GM12878 (cell line): ENCODE results near the gene LRRC59. TPM values are rescaled to one million over a fixed set of nuclear protein-coding genes. Genes with fewer than 3 reads are reported as not detected.

ENCODE experiments used
- ATAC-seq: fragments of 200-7000 bp; cut with Tn5 transposase; 3 replicates; pipeline ENCODE4 v1.9.1; 2020; ENCODE audit warnings: mild to moderate bottlenecking, moderate library complexity
- BruUV-seq: library from RNA; stranded (reverse); fragments of 400-500 nt; replicated peaks from 2 replicates; lab custom pipeline; 2021; lab: Mats Ljungman, UMichigan
- CTCF ChIA-PET: fragments of 300-600 bp; sonication (Branson Sonifier 250); formaldehyde crosslinking; extraction: SDS; loops from one replicate; lab custom pipeline; 2021; ENCODE audit warnings: inconsistent platforms; lab: Yijun Ruan, JAX
- POLR2A ChIA-PET: fragments of 350-600 bp; formaldehyde crosslinking; extraction: SDS; loops from one replicate; lab custom pipeline; 2021; ENCODE audit warnings: inconsistent platforms; lab: Charles Lee
- RAD21 ChIA-PET: fragments of 300-600 bp; sonication (Branson Sonifier 250); formaldehyde crosslinking; loops from one replicate; lab custom pipeline; 2023; ENCODE audit warnings: antibody characterized with exemption; ENCODE audit not compliant: unreplicated experiment; lab: Charles Lee
- SMC1A ChIA-PET: fragments of 300-600 bp; sonication (Branson Sonifier 250); formaldehyde crosslinking; loops from one replicate; lab custom pipeline; 2023; ENCODE audit not compliant: unreplicated experiment, uncharacterized antibody; lab: Charles Lee
- DNase-seq: peaks from one replicate; pipeline ENCODE4 v3.0.0-alpha.2; 2011; ENCODE audit warnings: low read depth, low spot score
- FAIRE-seq: peaks from 3 replicates; lab custom pipeline; 2011; peaks lifted over from hg19 to GRCh38; lab: Jason Lieb, UNC
- H2AFZ ChIP-seq: 2 replicates; pipeline ENCODE4 v1.6.0; 2011; ENCODE audit warnings: low read depth, low read length, control low read depth; ENCODE audit not compliant: control insufficient read depth
- H3K27ac ChIP-seq: 2 replicates; pipeline ENCODE4 v1.5.1; 2011; ENCODE audit warnings: control low read depth; ENCODE audit not compliant: control insufficient read depth, insufficient read depth
- H3K27me3 ChIP-seq, 2 experiments: replicated peaks in 1 of 2; 2 replicates each; pipeline versions ENCODE4 v1.6.0 to v1.6.1; 2011; ENCODE audit warnings: low read length in 1 of 2; ENCODE audit not compliant: control insufficient read depth in 2 of 2, insufficient read depth in 2 of 2
- H3K36me3 ChIP-seq, 2 experiments: 2 replicates each; pipeline ENCODE4 v1.5.1; 2011; ENCODE audit warnings: low read length in 1 of 2; ENCODE audit not compliant: control insufficient read depth in 2 of 2, insufficient read depth in 2 of 2
- H3K4me1 ChIP-seq: 2 replicates; pipeline ENCODE4 v1.6.1; 2011; ENCODE audit warnings: mild to moderate bottlenecking, low read length, moderate library complexity, mixed read lengths; ENCODE audit not compliant: control insufficient read depth, insufficient read depth
- H3K4me2 ChIP-seq: 2 replicates; pipeline ENCODE4 v1.6.0; 2011; ENCODE audit warnings: control low read depth; ENCODE audit not compliant: control insufficient read depth, insufficient read depth
- H3K4me3 ChIP-seq: fragments of 200-600 bp; sonication (generic); 2 replicates; pipeline ENCODE4 v1.5.1; 2016
- H3K79me2 ChIP-seq: 2 replicates; pipeline ENCODE4 v1.6.0; 2011; ENCODE audit warnings: low read length; ENCODE audit not compliant: control insufficient read depth, insufficient read depth
- H3K9ac ChIP-seq: 2 replicates; pipeline ENCODE4 v1.8.0; 2011; ENCODE audit warnings: low read length, control low read depth, mixed read lengths; ENCODE audit not compliant: control insufficient read depth, insufficient read depth
- H3K9me3 ChIP-seq: replicated peaks from 3 replicates; pipeline ENCODE4 v1.5.1; 2011; ENCODE audit warnings: mild to moderate bottlenecking, low read length; ENCODE audit not compliant: control insufficient read depth, insufficient read depth
- H4K20me1 ChIP-seq: 2 replicates; pipeline ENCODE4 v1.6.0; 2011; ENCODE audit not compliant: control insufficient read depth, insufficient read depth
- POLR2A ChIP-seq: IDR thresholded peaks from 2 replicates; pipeline ENCODE4 v1.6.1; 2011; ENCODE audit warnings: low read depth, mild to moderate bottlenecking, low read length
- TARDBP ChIP-seq: IDR thresholded peaks from 2 replicates; pipeline ENCODE4 v1.6.1; 2016; ENCODE audit warnings: borderline replicate concordance
- TBL1XR1 ChIP-seq: IDR thresholded peaks from 2 replicates; pipeline ENCODE4 v1.6.1; 2012; ENCODE audit warnings: low read depth, low read length, improper control_type of control experiment
- WGBS: methylation state at CpG from one replicate; pipeline ENCODE4 v1.1.6; 2016; ENCODE audit warnings: low lambda C conversion rate; ENCODE audit not compliant: insufficient replicate concordance, insufficient coverage; ENCODE audit errors: missing lambda C conversion rate; 5-methylcytosine and 5-hydroxymethylcytosine counted together
- in situ Hi-C: fragments of 300-500 bp; cut with MboI; formaldehyde crosslinking; loops from 9 replicates; pipeline ENCODE4 v1.14.3; 2018; ENCODE audit warnings: mixed read lengths
- intact Hi-C: fragments of 100-400 bp; cut with micrococcal nuclease; formaldehyde crosslinking; loops from one replicate; pipeline ENCODE4 v1.14.2; 2022; ENCODE audit not compliant: unreplicated experiment
- polyA plus RNA-seq, 11 experiments: library from polyadenylated mRNA; depleted of rRNA in 4 of 11; unstranded in 6 of 11; stranded (reverse) in 5 of 11; fragments of >200 nt; fragmentation: Nextera tagmentation in 4 of 11; fragmentation: Illumina TruSeq in 1 of 11; extraction: Ambion mirVana in 4 of 11; extraction: Trizol in 1 of 11; gene quantifications; 1 replicate in 1 of 11; 2 replicates in 10 of 11; pipeline versions ENCODE4 v1.2.1 to v1.2.3, GENCODE V29; 2011 to 2016; ENCODE audit warnings: inconsistent platforms in 2 of 11, missing spikeins in 2 of 11, low read depth in 1 of 11
- total RNA-seq, 4 experiments: library from RNA; depleted of rRNA in 3 of 4; stranded (reverse); fragments of >200 nt in 3 of 4; fragmentation: Illumina TruSeq in 1 of 4; extraction: Trizol in 1 of 4; gene quantifications; 2 replicates each; pipeline versions ENCODE4 v1.2.1 to v1.2.3, GENCODE V29; 2013 to 2021

LRRC59 gene
- total and polyA plus RNA-seq, 10 of the 15 experiments (the other 5 are each of a cell fraction or from before 2014, with no cell fraction given), result 8.8 to 82.2 (median 63.0) TPM

- 98% methylated on average over 13 of the region's 13 CpGs for WGBS
- H3K4me3 ChIP-seq, result no peak overlapping the region
- H2AFZ ChIP-seq, result no peak overlapping the region
- no peak overlapping the region for H3K27ac ChIP-seq
- FAIRE-seq, result no peak
- ChIA-PET CTCF (no interaction called here), SMC1A (no interaction called here), POLR2A (interaction anchor here (0.6 kb wide), 1 partner anchor 71 kb away, joined by 3 read pairs; the partner anchor contains the start of gene ACSF2), RAD21 (no interaction called here)
- no TSS peak for BruUV-seq
- no peaks in the 10 kb centered on the region for H4K20me1 ChIP-seq
- in situ Hi-C loops (no loop called here), intact Hi-C loops (no loop called here)
- TF ChIP-seq TARDBP (no peak), POLR2A (peak; percentile 37; the same call in 1 of the 2 replicates)
- H3K79me2 ChIP-seq, result no peaks in the 10 kb centered on the region
- no peak for DNase-seq
- H3K9ac ChIP-seq, result no peak overlapping the region
- no peaks in the 10 kb centered on the region for H3K27me3 ChIP-seq
- H3K4me2 ChIP-seq, result no peak overlapping the region
- no peaks in the 10 kb centered on the region for H3K9me3 ChIP-seq
- H3K36me3 ChIP-seq, result peaks cover 6 to 35% of the 10 kb centered on the region in 2 experiments; a peak in 3 of 4 replicates
- H3K4me1 ChIP-seq, result no peaks in the 10 kb centered on the region
- ATAC-seq, result no peak
Observed at GRCh38 chr17:50354776-50355175, 42.5 kb downstream of the LRRC59 start.

GRCh38 chr17:50354198-50354597 is 43.1 kb downstream of the LRRC59 start:
- Histone ChIP-seq H3K79me2 (no peaks in the 10 kb centered on the region), H3K9ac (no peak overlapping the region), H3K27me3 (no peaks in the 10 kb centered on the region), H4K20me1 (no peaks in the 10 kb centered on the region), H3K27ac (no peak overlapping the region), H3K36me3 (peaks cover 6 to 34% of the 10 kb centered on the region in 2 experiments; a peak in 3 of 4 replicates), H3K4me3 (no peak overlapping the region), H2AFZ (no peak overlapping the region), H3K4me1 (no peaks in the 10 kb centered on the region), H3K9me3 (no peaks in the 10 kb centered on the region), H3K4me2 (no peak overlapping the region)
- ChIA-PET CTCF (no interaction called here), RAD21 (no interaction called here), SMC1A (no interaction called here), POLR2A (interaction anchor here (0.5 to 0.6 kb wide), 2 partner anchors 15 to 108 kb away, joined by 3 to 6 read pairs; no protein-coding TSS in a partner anchor)
- intact Hi-C loops, result no loop called here
- DNase-seq (no peak), FAIRE-seq (no peak), ATAC-seq (no peak)
- in situ Hi-C loops, result no loop called here
- no peak for TF ChIP-seq TBL1XR1
- no TSS peak for BruUV-seq
- WGBS, result 97% methylated on average over 15 of the region's 15 CpGs
